ENCODE measurements around the gene TBPL1. TPM values are rescaled to one million over a fixed set of nuclear protein-coding genes. Genes with fewer than 3 reads are reported as not detected.

The TBPL1 gene
- total and polyA plus RNA-seq, 9 of the 15 experiments (the other 6 are each of a cell fraction or from before 2014, with no cell fraction given): 78.1 to 152 (median 107) TPM

GRCh38 chr6:134007077-134007476 is 54.1 kb downstream of the TBPL1 start:
- ChIA-PET CTCF (ENCODE audit: low intra/inter-chr PET ratio) (no interaction called here), POLR2A (interaction anchor here (0.8 to 1.2 kb wide), 3 partner anchors 14 to 19 kb away, joined by 3 to 6 read pairs (median 4); no protein-coding TSS in a partner anchor)
- Histone ChIP-seq H3K9me3 (replicated peaks; ENCODE audit: control insufficient read depth, insufficient read depth, low read depth, low read length) (no peaks in the 10 kb centered on the region), H3K79me2 (ENCODE audit: control insufficient read depth, insufficient read depth, low read length) (no peaks in the 10 kb centered on the region), H3K9ac (ENCODE audit: insufficient read depth in 1 of 2, low read depth in 2 of 2, low read length in 2 of 2) (0 out of 4 replicates have a peak overlapping the region, but pooled peaks of 1 of the 2 experiments have one; percentile 6), H4K20me1 (replicated peaks; ENCODE audit: control insufficient read depth, insufficient read depth, low read length) (no peaks in the 10 kb centered on the region), H3K27ac (ENCODE audit: extremely low read depth, low read depth, low read length) (no peak overlapping the region), H2AFZ (ENCODE audit: low read depth, low read length) (no peak overlapping the region), H3K4me2 (ENCODE audit: insufficient read depth, low read length) (no peak overlapping the region), H3K36me3 (ENCODE audit: control insufficient read depth, insufficient read depth, low read length) (no peaks in the 10 kb centered on the region), H3K9me1 (ENCODE audit: control insufficient read depth, insufficient read depth, low read length) (no peaks in the 10 kb centered on the region), H3K4me1 (replicated peaks in 1 of 2; ENCODE audit: control insufficient read depth in 2 of 2, insufficient read depth in 2 of 2, low read length in 2 of 2) (peaks cover 0 to 5% of the 10 kb centered on the region in 2 experiments; a peak in 2 of 5 replicates), H3K4me3 (no peak overlapping the region), H3K27me3 (ENCODE audit: control insufficient read depth in 2 of 2, insufficient read depth in 2 of 2, low read length in 2 of 2) (no peaks in the 10 kb centered on the region)
- ATAC-seq (no peak), DNase-seq (ENCODE audit: extremely low read depth in 1 of 4, low spot score in 3 of 4) (no peak), FAIRE-seq (no peak)
- 0 out of 2 replicates have a peak, but pooled peaks have one; percentile 12 for TF ChIP-seq NFIC (IDR thresholded peaks at IDR 0.05)
- TF ChIP-seq ZNF277 (CRISPR knock-in tag; IDR thresholded peaks at IDR 0.05; ENCODE audit: borderline replicate concordance): no peak
- in situ Hi-C loops (cut with MboI) (no loop called here), intact Hi-C loops (cut with micrococcal nuclease) (no loop called here)
- WGBS (ENCODE audit: insufficient coverage, low coverage, missing lambda C conversion rate): 47% methylated on average over 4 of the region's 4 CpGs
- no TSS peak for BruUV-seq (replicated peaks)

- FAIRE-seq (no peak), ATAC-seq (no peak), DNase-seq (ENCODE audit: extremely low read depth in 1 of 4, low spot score in 3 of 4) (no peak)
- Histone ChIP-seq H3K9me3 (replicated peaks; ENCODE audit: control insufficient read depth, insufficient read depth, low read depth, low read length) (no peaks in the 10 kb centered on the region), H3K36me3 (ENCODE audit: control insufficient read depth, insufficient read depth, low read length) (no peaks in the 10 kb centered on the region), H3K4me2 (ENCODE audit: insufficient read depth, low read length) (no peak overlapping the region), H4K20me1 (replicated peaks; ENCODE audit: control insufficient read depth, insufficient read depth, low read length) (no peaks in the 10 kb centered on the region), H3K9me1 (ENCODE audit: control insufficient read depth, insufficient read depth, low read length) (no peaks in the 10 kb centered on the region), H3K4me3 (no peak overlapping the region), H3K9ac (ENCODE audit: insufficient read depth in 1 of 2, low read depth in 2 of 2, low read length in 2 of 2) (no peak overlapping the region), H2AFZ (ENCODE audit: low read depth, low read length) (no peak overlapping the region), H3K79me2 (ENCODE audit: control insufficient read depth, insufficient read depth, low read length) (no peaks in the 10 kb centered on the region), H3K4me1 (replicated peaks in 1 of 2; ENCODE audit: control insufficient read depth in 2 of 2, insufficient read depth in 2 of 2, low read length in 2 of 2) (peaks cover 0 to 3% of the 10 kb centered on the region in 2 experiments; a peak in 1 of 5 replicates), H3K27ac (ENCODE audit: extremely low read depth, low read depth, low read length) (no peak overlapping the region), H3K27me3 (ENCODE audit: control insufficient read depth in 2 of 2, insufficient read depth in 2 of 2, low read length in 2 of 2) (no peaks in the 10 kb centered on the region)
- intact Hi-C loops (cut with micrococcal nuclease): no loop called here
- TF ChIP-seq CLOCK (CRISPR knock-in tag; IDR thresholded peaks at IDR 0.05; ENCODE audit: borderline replicate concordance) (no peak), ZNF707 (CRISPR knock-in tag; conservative IDR thresholded peaks at IDR 0.05) (no peak), ZNF12 (CRISPR knock-in tag; IDR thresholded peaks at IDR 0.05) (no peak), ZNF586 (CRISPR knock-in tag; conservative IDR thresholded peaks at IDR 0.05) (no peak), CBFB (CRISPR knock-in tag; IDR thresholded peaks at IDR 0.05) (no peak)
- CTCF ChIA-PET (ENCODE audit: low intra/inter-chr PET ratio): no interaction called here
- in situ Hi-C loops (cut with MboI): no loop called here
- BruUV-seq (replicated peaks): no TSS peak
- POLR2A ChIA-PET: interaction anchor here (0.6 kb wide), 1 partner anchor 19 kb away, joined by 4 read pairs; no protein-coding TSS in a partner anchor
Observed at GRCh38 chr6:134009876-134010275, 56.9 kb downstream of the TBPL1 start.

Measured in K562 (cell line).